Lower lobe of right lung (tissue), 2 donors: ENCODE measurements around the gene EXOC7. TPM values are rescaled to one million over a fixed set of nuclear protein-coding genes. Genes with fewer than 3 reads are reported as not detected.

Source experiments
- ATAC-seq, 2 donors: fragments of 200-7000 bp; cut with Tn5 transposase; one replicate each; pipeline ENCODE4 v1.9.1; 2020 to 2022; ENCODE audit warnings: mild to moderate bottlenecking in 2 of 2, moderate library complexity in 2 of 2
- DNase-seq: peaks from one replicate; pipeline ENCODE4 v3.0.0-alpha.2; 2020
- H3K27ac ChIP-seq: fragments of 200-600 bp; one replicate; pipeline ENCODE4 v1.8.0; 2022
- H3K27me3 ChIP-seq: fragments of 200-600 bp; one replicate; pipeline ENCODE4 v1.8.0; 2022; ENCODE audit warnings: low read depth
- H3K36me3 ChIP-seq: fragments of 200-600 bp; one replicate; pipeline ENCODE4 v1.8.0; 2022; ENCODE audit warnings: mild to moderate bottlenecking
- H3K4me1 ChIP-seq: fragments of 200-600 bp; one replicate; pipeline ENCODE4 v1.8.0; 2022
- H3K4me3 ChIP-seq: fragments of 200-600 bp; one replicate; pipeline ENCODE4 v1.8.0; 2022; ENCODE audit warnings: mild to moderate bottlenecking
- H3K9me3 ChIP-seq: fragments of 200-600 bp; one replicate; pipeline ENCODE4 v1.8.0; 2022
- CTCF ChIP-seq: fragments of 200-600 bp; IDR thresholded peaks from one replicate; pipeline ENCODE4 v1.8.0; 2022; ENCODE audit warnings: antibody characterized with exemption, mild to moderate bottlenecking
- intact Hi-C: fragments of 100-400 bp; cut with DNase I; formaldehyde crosslinking; loops from one replicate; pipeline ENCODE4 v1.11.0; 2022
- total RNA-seq: library from RNA; stranded (reverse); fragmentation: NEBNext Ultra II Directional; extraction: Animal tissue kit (Norgen Biotek cat#: 25700); gene quantifications from one replicate; pipeline ENCODE4 v1.2.1, GENCODE V29; 2021
- donor health status: DM: no; HTN: yes; CAD: no; lungs with severe emphysema.

The EXOC7 gene
- total RNA-seq, 1 donor from 2014 or later = 118 TPM

DNA sequence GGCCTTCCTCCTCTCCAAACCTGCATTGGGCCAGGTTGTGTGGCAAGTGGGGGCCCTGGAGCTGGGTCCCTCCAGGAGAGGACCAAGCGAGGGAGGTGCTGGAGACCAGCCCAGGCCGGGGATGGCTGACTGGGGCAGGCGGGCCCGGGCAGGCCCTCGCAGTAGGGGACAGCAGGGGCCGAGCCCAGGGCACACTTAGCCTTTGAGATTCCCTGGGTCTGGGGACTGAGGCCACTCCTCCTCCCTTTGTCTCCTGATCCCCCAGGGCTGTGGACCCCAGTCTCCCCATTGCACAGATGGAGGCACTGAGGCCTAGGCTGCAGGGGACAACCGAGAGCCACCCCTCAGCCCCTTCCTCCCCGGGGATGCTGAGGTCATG lies 32.2 kb upstream of the EXOC7 start:
- Histone ChIP-seq H3K4me1 (peaks cover 18% of the 10 kb centered on the region), H3K27ac (no peak overlapping the region), H3K9me3 (no peaks in the 10 kb centered on the region), H3K4me3 (no peak overlapping the region), H3K36me3 (no peaks in the 10 kb centered on the region), H3K27me3 (peaks cover 58% of the 10 kb centered on the region)
- ATAC-seq (no peak), DNase-seq (no peak)
- no peak for TF ChIP-seq CTCF
- intact Hi-C loops = no loop called here

- Histone ChIP-seq H3K9me3 (no peaks in the 10 kb centered on the region), H3K4me3 (no peak overlapping the region), H3K36me3 (no peaks in the 10 kb centered on the region), H3K4me1 (peaks cover 11% of the 10 kb centered on the region), H3K27ac (no peak overlapping the region), H3K27me3 (peaks cover 53% of the 10 kb centered on the region)
- no peak for ATAC-seq
- no peak for DNase-seq
- intact Hi-C loops = no loop called here
- TF ChIP-seq CTCF = no peak
Measured at GRCh38 chr17:76134911-76135809, 31.6 kb upstream of the EXOC7 start.

DNA sequence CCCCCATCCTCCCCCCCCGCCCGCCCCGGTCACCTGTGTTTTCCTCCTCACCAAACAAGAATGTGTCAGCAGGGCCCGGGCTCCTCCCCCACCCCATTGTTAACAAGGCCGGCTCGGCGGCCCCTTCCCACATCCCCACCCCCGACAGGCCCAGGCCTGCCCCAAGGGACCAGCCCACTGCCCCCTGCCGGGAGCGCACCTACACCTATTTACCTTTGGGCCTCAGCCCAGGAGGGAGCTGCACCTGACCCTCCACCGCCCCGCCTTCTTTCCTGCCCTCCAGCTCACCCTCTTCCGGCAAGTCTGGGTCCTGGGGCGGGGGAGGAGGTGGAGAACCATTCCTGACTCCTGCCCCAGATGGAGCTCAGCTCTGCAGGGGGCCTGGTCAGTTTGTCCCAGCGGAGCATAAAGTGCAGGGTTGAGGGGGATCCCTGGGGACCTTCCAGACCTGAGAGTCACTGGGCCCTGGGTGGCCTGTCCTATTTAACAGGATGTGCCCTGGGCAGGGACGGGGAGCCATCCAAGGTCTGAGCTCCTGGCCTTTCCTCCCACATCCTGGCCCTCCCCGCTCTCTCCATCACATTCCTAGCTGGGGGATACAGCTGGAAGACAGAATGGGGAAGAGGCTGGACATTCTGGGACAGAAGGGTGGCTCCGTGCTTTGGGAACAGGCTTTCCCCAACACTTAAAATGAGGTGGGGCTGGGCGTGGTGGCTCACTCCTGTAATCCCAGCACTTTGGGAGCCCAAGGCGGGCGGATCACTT lies 29.2 kb upstream of the EXOC7 start:
- intact Hi-C loops = no loop called here
- H3K27me3 ChIP-seq = peaks cover 34% of the 10 kb centered on the region
- no peaks in the 10 kb centered on the region for H3K4me1 ChIP-seq
- H3K4me3 ChIP-seq = peak overlapping the region; percentile 14
- peak; percentile 88 to 90 for ATAC-seq
- DNase-seq = peak; percentile 82
- no peaks in the 10 kb centered on the region for H3K36me3 ChIP-seq
- H3K9me3 ChIP-seq = no peaks in the 10 kb centered on the region
- H3K27ac ChIP-seq = no peak overlapping the region
- TF ChIP-seq CTCF = no peak

DNA sequence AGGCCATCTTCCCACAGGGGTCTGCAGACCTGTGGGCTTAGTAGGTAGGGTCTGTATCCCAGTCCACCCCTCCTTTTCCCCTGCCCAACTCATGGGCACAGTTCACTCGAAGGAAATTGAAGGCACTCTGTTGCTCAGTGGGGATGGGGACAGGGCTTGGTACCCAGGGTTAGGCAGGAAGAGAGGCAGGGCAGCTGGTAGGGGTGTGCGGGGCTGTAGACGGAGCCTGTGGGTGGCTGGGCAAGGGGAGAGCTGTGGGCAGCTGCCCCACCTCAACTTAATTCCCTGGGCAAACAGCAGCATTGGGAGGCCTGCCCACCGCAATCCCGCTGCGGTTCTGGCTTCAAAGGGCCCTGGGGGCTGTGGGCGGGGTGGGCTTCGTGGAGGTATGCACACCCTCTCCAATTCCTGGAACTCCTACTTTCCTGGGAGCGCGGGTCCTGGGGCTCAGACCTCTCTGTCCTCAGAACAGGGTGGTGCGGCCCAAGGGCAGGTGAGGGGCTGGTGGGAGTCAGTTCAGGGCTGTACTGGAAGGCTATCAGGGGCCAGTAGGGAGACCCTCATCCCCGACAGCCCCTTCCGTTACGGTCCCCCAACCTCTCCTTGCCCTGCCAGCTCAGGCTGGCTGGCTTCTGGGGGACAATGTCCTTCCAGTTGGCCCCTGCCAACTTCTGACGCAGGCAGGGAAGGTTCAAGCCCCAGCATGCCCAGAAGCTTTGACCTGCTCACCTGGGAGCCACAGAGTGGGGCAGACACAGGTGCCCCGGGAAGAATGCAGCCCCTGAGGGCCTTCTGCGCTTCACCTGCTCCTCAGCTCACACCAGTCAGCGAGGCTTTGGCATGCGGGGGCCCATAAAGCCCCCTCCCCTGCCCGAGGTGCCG lies 28.3 kb upstream of the EXOC7 start:
- Histone ChIP-seq H3K27me3 (peaks cover 26% of the 10 kb centered on the region), H3K4me1 (no peaks in the 10 kb centered on the region), H3K27ac (no peak overlapping the region), H3K36me3 (no peaks in the 10 kb centered on the region), H3K9me3 (no peaks in the 10 kb centered on the region), H3K4me3 (peak overlapping the region; percentile 14)
- ATAC-seq (peak; percentile 4 to 15), DNase-seq (no peak)
- intact Hi-C loops = no loop called here
- TF ChIP-seq CTCF = no peak

GRCh38 chr17:76131051-76131691 lies 27.6 kb upstream of the EXOC7 start:
- Histone ChIP-seq H3K4me1 (no peaks in the 10 kb centered on the region), H3K9me3 (no peaks in the 10 kb centered on the region), H3K27me3 (peaks cover 23% of the 10 kb centered on the region), H3K27ac (no peak overlapping the region), H3K4me3 (no peak overlapping the region), H3K36me3 (no peaks in the 10 kb centered on the region)
- intact Hi-C loops = no loop called here
- ATAC-seq (no peak), DNase-seq (no peak)
- TF ChIP-seq CTCF = no peak
